ENCODE data around the gene IL1RAP. TPM values are rescaled to one million over a fixed set of nuclear protein-coding genes. Genes with fewer than 3 reads are reported as not detected.

Gene IL1RAP
- total RNA-seq, 2 experiments from 2014 or later = 8.4 to 11.5 TPM

DNA sequence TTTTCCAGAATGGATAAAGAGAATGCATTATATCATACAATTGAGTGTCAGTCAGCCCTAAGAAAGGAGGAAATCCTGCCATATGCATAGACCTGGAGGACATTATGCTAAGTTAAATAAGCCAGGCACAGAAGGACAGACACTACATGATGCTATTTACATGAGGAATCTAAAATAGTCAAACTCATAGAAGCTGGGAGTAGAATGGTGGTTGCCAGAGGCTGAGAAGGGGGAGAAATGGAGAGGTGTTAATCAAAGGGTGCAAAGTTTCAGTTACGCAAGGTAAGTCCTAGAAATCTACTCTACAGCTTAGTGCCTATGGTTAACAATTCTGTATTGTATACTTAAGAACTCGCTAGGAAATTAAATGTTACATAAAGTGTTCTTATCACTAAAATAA is 66.5 kb downstream of the IL1RAP start:
- CTCF ChIA-PET = interaction anchor here (1.4 kb wide), 1 partner anchor 66 kb away, joined by 4 read pairs; the partner anchor contains the start of gene IL1RAP
- Mint-ChIP-seq H3K4me3 (no peak overlapping the region), H3K27ac (no peak overlapping the region), H3K4me1 (peaks cover 37% of the 10 kb centered on the region), H3K9me3 (ENCODE audit: low read depth) (peaks cover 4% of the 10 kb centered on the region), H3K36me3 (peaks cover 32% of the 10 kb centered on the region), H3K27me3 (no peaks in the 10 kb centered on the region)
- DNase-seq (no peak), ATAC-seq (no peak)

DNA sequence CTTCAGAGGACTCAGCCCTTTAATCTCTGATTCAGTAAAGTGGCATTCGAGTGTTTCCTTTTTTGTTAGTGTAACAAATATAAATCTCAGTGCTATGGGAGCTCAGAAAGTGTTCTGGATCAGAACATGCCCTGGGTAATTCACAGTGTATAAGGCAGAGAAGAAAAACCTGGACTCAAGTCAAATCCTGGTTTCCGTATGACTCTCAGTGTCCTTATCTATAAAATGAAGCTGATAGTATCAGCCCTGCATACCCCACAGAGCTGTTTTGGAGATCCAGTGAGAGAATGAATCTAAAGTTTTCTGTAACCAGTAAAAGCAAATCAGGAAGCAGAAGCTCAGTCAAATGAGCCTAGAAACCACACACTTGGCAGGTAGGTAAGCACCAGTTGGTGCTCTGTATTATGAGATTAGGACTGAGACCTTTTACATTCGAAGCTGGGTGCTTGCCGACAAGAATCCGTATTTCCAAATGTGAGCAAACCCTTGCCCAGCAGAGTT is 67.2 kb downstream of the IL1RAP start:
- Mint-ChIP-seq H3K27me3 (no peaks in the 10 kb centered on the region), H3K4me3 (no peak overlapping the region), H3K36me3 (peaks cover 32% of the 10 kb centered on the region), H3K27ac (no peak overlapping the region), H3K4me1 (peaks cover 36% of the 10 kb centered on the region), H3K9me3 (ENCODE audit: low read depth) (peaks cover 4% of the 10 kb centered on the region)
- CTCF ChIA-PET = interaction anchor here (1.0 to 1.4 kb wide), 2 partner anchors 37 to 67 kb away, joined by 3 to 4 read pairs; partner anchors contain the start of gene IL1RAP
- ATAC-seq (peak; percentile 33), DNase-seq (no peak)

DNA sequence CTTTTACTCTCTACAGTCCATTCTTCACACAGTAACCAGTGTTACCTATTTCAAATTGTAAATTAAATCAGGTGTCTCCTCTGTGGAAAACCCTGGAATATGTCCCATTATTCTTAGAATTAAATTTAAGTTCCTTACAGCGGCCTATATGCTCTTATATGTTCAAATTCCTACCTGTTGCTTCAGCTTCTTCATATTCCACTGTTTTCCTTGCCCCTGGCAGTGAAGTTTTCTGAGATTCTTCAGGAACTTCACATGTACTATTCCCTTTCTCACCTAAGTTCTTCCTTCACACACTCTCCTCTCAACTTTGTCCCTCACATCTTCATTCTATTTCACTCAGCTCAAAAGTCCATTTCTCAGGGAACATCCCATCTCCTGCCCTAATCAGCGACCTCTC is 68.8 kb downstream of the IL1RAP start:
- H3K4me1 Mint-ChIP-seq = peaks cover 42% of the 10 kb centered on the region
- H3K4me3 Mint-ChIP-seq = no peak overlapping the region
- H3K27me3 Mint-ChIP-seq = no peaks in the 10 kb centered on the region
- DNase-seq (no peak), ATAC-seq (no peak)
- CTCF ChIA-PET = no interaction called here
- H3K27ac Mint-ChIP-seq = no peak overlapping the region
- H3K36me3 Mint-ChIP-seq = peaks cover 27% of the 10 kb centered on the region
- peaks cover 4% of the 10 kb centered on the region for H3K9me3 Mint-ChIP-seq (ENCODE audit: low read depth)

DNA sequence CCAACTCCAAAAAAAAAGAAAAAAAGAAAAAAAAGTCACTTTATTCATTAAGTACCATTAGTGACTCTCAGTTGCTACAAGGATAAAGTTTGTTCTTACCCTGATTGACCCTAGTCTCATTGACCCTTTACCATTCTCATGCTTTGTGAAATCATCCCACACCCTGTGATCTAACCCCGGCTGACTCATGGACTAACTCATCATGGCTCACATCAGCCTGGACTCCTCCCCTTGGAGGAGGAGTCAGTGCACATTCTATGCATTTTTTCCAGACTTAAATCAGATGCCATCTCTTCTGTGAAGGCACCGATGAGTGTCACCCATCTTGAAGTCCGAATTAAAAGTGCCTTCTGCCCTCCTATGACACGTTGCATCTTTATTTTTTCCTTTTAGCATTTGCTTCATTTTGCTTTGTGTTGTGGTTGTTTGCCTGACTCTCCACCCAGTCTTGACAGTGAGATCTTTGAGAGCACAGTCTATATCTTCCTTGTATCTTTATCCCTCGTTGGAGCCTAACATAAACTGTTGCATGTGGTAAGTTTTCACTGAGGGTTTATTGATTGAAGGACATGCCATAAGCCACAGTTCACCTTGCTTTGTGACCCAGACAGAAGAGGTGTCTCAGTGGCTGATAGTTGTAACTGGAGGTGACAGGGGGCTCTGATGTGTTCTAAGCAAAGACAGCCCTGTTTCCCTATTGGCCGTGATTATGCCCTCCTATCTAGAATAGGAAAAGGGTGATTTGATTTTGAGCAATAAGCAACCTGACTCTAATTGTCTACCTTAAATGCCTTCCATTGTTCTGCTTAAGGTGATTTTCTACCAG is 72.1 kb downstream of the IL1RAP start:
- CTCF ChIA-PET = no interaction called here

DNA sequence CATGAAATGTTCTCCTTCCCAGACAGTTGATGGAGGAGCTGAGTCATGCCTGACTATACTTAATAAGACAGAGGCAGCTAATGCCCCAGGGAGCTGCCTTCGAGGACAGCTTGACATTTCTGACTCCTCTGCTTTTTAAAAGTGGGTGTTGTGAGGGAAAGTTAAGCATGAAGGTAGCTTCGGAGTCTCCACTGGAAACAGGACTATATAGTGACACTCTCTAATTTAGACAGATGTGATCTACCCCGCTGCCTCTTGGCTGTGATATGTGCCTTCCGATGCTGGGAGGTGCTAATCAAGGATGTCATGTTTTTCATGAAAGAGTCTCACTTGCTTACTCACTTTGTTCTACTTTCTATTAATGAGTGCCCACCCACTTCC is 72.7 kb downstream of the IL1RAP start:
- Mint-ChIP-seq H3K4me3 (peak overlapping the region; percentile 20), H3K4me1 (peaks cover 25% of the 10 kb centered on the region), H3K27me3 (no peaks in the 10 kb centered on the region), H3K9me3 (ENCODE audit: low read depth) (no peaks in the 10 kb centered on the region), H3K36me3 (peaks cover 25% of the 10 kb centered on the region), H3K27ac (peak overlapping the region; percentile 83)
- ATAC-seq (peak; percentile 74), DNase-seq (peak; percentile 42)
- CTCF ChIA-PET = no interaction called here

More for the DNA sequence above, 72.1 kb downstream of the IL1RAP start:
- peaks cover 28% of the 10 kb centered on the region for H3K4me1 Mint-ChIP-seq
- H3K27ac Mint-ChIP-seq = peak overlapping the region; percentile 83
- ATAC-seq = peak; percentile 84
- H3K36me3 Mint-ChIP-seq = peaks cover 22% of the 10 kb centered on the region
- H3K27me3 Mint-ChIP-seq = no peaks in the 10 kb centered on the region
- peak; percentile 66 for DNase-seq
- peak overlapping the region; percentile 40 for H3K4me3 Mint-ChIP-seq
- no peaks in the 10 kb centered on the region for H3K9me3 Mint-ChIP-seq (ENCODE audit: low read depth)

DNA sequence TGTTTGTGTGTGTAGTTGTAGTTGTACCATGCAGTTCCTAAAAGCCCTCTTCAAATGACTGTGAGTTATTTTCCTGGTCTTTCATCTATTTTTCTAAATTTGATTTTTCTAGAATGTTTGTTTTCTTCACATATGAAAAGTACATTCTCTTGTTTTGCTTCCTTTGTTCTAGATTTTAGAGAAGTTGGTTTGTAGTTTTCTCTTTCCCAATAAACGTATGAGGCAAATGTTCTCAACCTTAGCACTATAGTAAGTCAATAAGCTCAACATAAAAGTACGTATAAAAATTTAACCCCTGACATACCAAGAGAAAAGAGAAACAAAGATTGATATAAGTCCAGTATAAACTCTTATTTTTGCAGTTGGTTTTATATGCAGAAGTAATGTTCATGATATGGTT is 74.7 kb downstream of the IL1RAP start:
- no peak for DNase-seq
- ATAC-seq = no peak
- no peaks in the 10 kb centered on the region for H3K27me3 Mint-ChIP-seq
- CTCF ChIA-PET = no interaction called here
- peaks cover 27% of the 10 kb centered on the region for H3K36me3 Mint-ChIP-seq
- no peak overlapping the region for H3K27ac Mint-ChIP-seq
- H3K9me3 Mint-ChIP-seq (ENCODE audit: low read depth) = peaks cover 5% of the 10 kb centered on the region
- peaks cover 24% of the 10 kb centered on the region for H3K4me1 Mint-ChIP-seq
- no peak overlapping the region for H3K4me3 Mint-ChIP-seq

DNA sequence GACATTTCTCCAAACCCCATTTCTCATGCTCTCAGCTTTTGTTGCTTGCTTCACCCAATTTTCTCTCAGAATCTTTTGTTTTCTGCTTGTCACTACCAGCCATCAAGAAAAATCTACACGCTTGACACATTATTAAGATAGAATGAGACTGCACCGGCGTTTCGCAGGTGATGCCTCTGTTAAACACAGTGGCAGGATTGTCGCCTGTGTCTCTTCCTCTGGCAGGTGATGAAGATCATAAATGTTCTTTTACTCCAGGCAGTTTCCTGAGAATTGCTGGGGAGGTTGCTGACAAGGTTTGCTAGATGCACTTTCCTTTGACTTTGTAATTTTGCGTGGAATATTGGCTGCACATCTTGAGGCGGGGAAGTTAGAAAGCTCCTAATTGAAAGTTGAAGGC is 75.4 kb downstream of the IL1RAP start:
- Mint-ChIP-seq H3K27ac (no peak overlapping the region), H3K4me3 (no peak overlapping the region), H3K27me3 (no peaks in the 10 kb centered on the region), H3K36me3 (peaks cover 32% of the 10 kb centered on the region), H3K4me1 (peaks cover 30% of the 10 kb centered on the region), H3K9me3 (ENCODE audit: low read depth) (peaks cover 8% of the 10 kb centered on the region)
- ATAC-seq (no peak), DNase-seq (no peak)
- CTCF ChIA-PET = no interaction called here

DNA sequence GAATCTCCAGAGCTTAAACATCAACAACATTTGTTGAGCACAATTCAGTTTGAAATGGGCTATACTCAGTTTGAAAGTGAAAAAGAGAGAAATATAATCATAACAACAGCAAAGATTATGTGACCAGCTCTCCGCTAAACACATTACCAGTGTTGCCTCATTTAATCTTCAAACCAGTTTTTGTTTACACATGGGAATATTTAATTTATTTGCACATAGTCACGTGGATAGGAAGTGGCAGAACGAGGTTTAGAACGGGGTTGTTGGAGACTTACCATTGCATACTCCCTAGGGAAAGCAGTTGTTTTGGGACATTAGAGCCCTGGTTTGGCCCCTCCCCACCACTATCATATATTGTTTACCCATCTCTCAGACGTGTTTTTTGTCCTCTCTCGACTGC is 77.2 kb downstream of the IL1RAP start:
- H3K27me3 Mint-ChIP-seq = no peaks in the 10 kb centered on the region
- CTCF ChIA-PET = no interaction called here

DNA sequence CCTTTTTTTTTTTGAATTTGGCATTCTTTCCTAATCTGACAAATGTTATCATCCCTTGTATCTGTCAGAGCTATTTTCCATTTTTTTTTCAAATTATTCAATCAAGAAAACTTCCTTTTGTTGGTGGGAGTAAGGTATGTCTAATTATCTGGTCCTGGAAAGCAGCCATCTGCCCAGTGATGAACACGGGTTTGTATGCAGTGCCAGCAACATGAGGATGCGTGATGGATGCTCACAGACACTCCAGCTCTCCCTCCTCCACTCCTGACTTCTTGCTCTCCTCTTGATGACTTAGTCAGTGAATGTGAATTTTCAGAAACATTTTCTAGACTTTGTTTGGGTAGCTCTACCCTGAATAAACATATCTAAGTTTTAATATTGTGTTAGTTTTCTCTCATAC is 79.2 kb downstream of the IL1RAP start:
- CTCF ChIA-PET = no interaction called here
- peaks cover 8% of the 10 kb centered on the region for H3K9me3 Mint-ChIP-seq (ENCODE audit: low read depth)
- H3K27me3 Mint-ChIP-seq = no peaks in the 10 kb centered on the region
- H3K4me3 Mint-ChIP-seq = no peak overlapping the region
- peaks cover 38% of the 10 kb centered on the region for H3K36me3 Mint-ChIP-seq
- no peak for DNase-seq
- peaks cover 17% of the 10 kb centered on the region for H3K4me1 Mint-ChIP-seq
- H3K27ac Mint-ChIP-seq = no peak overlapping the region
- no peak for ATAC-seq

More for the DNA sequence above, 77.2 kb downstream of the IL1RAP start:
- no peak overlapping the region for H3K27ac Mint-ChIP-seq
- ATAC-seq (no peak), DNase-seq (no peak)
- H3K4me1 Mint-ChIP-seq = peaks cover 30% of the 10 kb centered on the region
- H3K9me3 Mint-ChIP-seq (ENCODE audit: low read depth) = peaks cover 8% of the 10 kb centered on the region
- H3K36me3 Mint-ChIP-seq = peaks cover 36% of the 10 kb centered on the region
- no peak overlapping the region for H3K4me3 Mint-ChIP-seq

DNA sequence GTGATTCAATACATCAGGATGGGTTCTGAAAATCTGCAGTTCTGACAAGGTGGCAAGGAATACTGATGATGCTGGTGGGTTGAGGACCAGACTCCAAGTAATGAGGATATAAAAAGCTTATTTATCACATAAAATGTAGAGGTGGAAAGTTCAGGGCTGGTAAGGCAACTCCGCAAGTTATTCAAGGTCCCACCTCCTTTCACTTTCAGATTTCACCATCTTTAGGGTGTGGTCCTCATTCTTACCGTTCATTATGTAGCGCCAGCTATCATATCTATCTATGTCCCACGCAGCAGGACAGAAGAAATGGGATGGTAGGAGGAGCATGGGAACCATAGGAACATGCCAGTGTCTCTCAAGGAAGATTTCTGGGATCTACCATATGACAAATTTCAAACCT is 80.3 kb downstream of the IL1RAP start:
- DNase-seq (no peak), ATAC-seq (no peak)
- peaks cover 17% of the 10 kb centered on the region for H3K4me1 Mint-ChIP-seq
- H3K9me3 Mint-ChIP-seq (ENCODE audit: low read depth) = peaks cover 8% of the 10 kb centered on the region
- CTCF ChIA-PET = no interaction called here
- no peaks in the 10 kb centered on the region for H3K27me3 Mint-ChIP-seq
- peaks cover 37% of the 10 kb centered on the region for H3K36me3 Mint-ChIP-seq
- H3K27ac Mint-ChIP-seq = peak overlapping the region; percentile 28
- H3K4me3 Mint-ChIP-seq = peak overlapping the region; percentile 44

DNA sequence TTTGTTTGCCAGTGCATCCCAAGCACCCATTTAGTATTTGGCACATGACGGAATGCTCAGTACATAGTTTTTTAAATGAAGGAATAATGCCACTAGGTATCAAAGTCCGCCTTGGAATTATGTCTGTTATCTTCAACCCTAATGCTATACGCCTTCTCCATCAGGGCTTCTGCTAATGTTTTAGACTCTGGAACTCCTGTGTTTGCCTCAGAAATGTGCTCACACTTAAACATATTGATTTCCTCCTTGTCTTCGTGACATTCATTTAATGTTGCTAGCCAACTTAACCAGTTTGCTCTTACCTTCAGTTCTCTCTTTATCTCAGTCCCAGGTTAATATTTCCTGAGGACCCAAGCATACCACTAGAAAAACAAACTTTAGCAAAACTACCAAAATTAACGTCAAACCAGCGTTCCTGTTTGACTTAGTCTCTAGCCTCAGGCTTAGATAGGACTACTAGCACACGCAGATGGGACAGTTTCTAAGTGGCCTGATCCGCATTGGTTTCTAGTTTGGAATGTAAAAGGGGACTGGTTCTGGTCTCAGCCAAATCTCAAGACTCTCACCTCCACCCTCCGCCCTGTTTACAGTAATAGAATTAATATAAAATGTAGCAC is 81.4 kb downstream of the IL1RAP start:
- no peak for DNase-seq
- peaks cover 17% of the 10 kb centered on the region for H3K4me1 Mint-ChIP-seq
- no peaks in the 10 kb centered on the region for H3K27me3 Mint-ChIP-seq
- ATAC-seq = no peak
- peaks cover 8% of the 10 kb centered on the region for H3K9me3 Mint-ChIP-seq (ENCODE audit: low read depth)
- CTCF ChIA-PET = interaction anchor here (1.0 kb wide), 1 partner anchor 11 kb away, joined by 5 read pairs; no protein-coding TSS in a partner anchor
- H3K4me3 Mint-ChIP-seq = no peak overlapping the region
- peaks cover 41% of the 10 kb centered on the region for H3K36me3 Mint-ChIP-seq
- no peak overlapping the region for H3K27ac Mint-ChIP-seq

DNA sequence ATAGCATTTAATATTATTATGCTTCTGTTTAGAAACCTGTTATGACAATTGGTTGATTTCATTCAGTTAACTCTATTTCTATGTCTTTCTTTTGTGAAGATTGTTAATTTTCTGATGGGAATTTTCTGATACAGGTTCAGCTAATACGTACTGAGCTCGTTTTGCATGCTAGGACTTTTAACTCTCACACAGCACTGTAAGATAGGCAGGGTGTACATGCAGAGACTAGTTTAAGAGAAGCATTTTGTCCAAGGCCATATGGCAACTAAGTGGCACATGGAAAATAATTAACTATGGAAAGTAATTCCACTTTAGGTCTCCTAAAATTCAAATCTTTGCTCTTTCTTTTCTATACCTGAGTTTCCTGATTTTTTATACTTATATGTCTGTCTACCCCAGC is 81.9 kb downstream of the IL1RAP start:
- H3K4me1 Mint-ChIP-seq = peaks cover 17% of the 10 kb centered on the region
- H3K36me3 Mint-ChIP-seq = peaks cover 41% of the 10 kb centered on the region
- H3K27ac Mint-ChIP-seq = no peak overlapping the region
- H3K4me3 Mint-ChIP-seq = no peak overlapping the region
- DNase-seq (no peak), ATAC-seq (no peak)
- peaks cover 8% of the 10 kb centered on the region for H3K9me3 Mint-ChIP-seq (ENCODE audit: low read depth)
- no peaks in the 10 kb centered on the region for H3K27me3 Mint-ChIP-seq
- CTCF ChIA-PET = interaction anchor here (1.0 kb wide), 1 partner anchor 11 kb away, joined by 5 read pairs; no protein-coding TSS in a partner anchor

DNA sequence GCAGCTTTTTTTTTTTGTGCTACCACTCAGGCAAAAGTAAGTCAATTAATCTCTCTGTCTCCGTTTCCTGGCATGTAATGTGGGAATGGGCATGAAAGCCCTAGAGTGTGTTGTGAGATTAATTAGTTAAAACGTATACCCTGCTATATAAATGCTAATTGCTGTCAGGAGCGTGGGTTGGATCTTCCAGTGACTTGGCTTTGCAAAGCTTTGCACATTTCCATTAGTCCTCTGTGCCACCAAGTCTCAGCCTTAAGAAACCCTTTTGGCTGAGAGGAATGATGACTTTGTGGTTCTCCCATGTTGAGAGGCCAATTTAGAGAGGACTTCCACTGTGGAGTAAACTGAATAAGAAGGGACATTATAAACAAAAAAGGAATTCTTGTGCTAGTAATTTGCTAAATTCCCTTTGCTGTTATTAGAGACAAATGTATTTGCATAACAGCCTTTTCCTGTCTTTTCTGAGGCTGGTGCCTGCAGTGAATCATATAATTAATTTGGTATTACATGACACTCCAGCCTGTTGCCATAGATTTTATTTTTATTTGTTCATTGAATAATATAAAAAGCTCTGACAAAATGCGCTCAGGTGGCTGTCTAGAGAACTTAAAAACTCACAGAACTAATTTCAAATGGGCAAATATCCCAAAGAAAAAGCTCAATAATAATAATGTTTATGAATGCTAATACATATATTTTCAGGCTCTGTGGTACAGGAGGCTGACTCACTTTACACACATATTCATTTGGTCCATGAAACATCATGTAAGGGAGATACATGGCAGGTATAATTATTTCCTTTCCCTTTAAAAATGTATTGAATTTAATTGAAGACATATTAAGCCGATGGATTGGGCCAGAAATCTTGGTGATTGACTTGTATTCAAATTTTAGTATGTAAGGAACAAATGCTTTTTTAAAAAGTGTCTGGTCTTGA is 82.7 kb downstream of the IL1RAP start:
- H3K4me3 Mint-ChIP-seq = no peak overlapping the region
- CTCF ChIA-PET = interaction anchor here (1.0 kb wide), 1 partner anchor 10 kb away, joined by 5 read pairs; no protein-coding TSS in a partner anchor
- H3K4me1 Mint-ChIP-seq = peaks cover 17% of the 10 kb centered on the region
- no peaks in the 10 kb centered on the region for H3K27me3 Mint-ChIP-seq
- no peak for ATAC-seq
- peaks cover 8% of the 10 kb centered on the region for H3K9me3 Mint-ChIP-seq (ENCODE audit: low read depth)
- peaks cover 37% of the 10 kb centered on the region for H3K36me3 Mint-ChIP-seq
- no peak for DNase-seq
- H3K27ac Mint-ChIP-seq = no peak overlapping the region

Data from activated CD8-positive, alpha-beta memory T cell treated with anti-CD3 and anti-CD28 coated beads, Interleukin-2, amount 10 ng/mL, durations not matched to agents 7 days and 5 days (primary cell).